Coronary artery (tissue), 2 donors: ENCODE measurements around the gene AFMID.
"Not testable (repeated sequence)": the region's sequence is repeated elsewhere in the genome, so short reads cannot be mapped to it uniquely, and the experiment has no call there.

Experiments used
- DNase-seq: peaks from one replicate; pipeline ENCODE4 v3.0.0-alpha.2; 2017; ENCODE audit warnings: low spot score
- H3K27ac ChIP-seq, 2 donors: fragments of 200-600 bp; sonication (generic); one replicate each; pipeline ENCODE4 v1.5.1; 2016 to 2019
- H3K4me3 ChIP-seq: fragments of 200-600 bp; sonication (generic); 2 replicates; pipeline ENCODE4 v1.5.1; 2016; ENCODE audit warnings: mild to moderate bottlenecking, moderate library complexity
- CTCF ChIP-seq: fragments of 200-600 bp; sonication (generic); IDR thresholded peaks from one replicate; pipeline ENCODE4 v1.5.1; 2019; ENCODE audit warnings: antibody characterized with exemption

AFMID gene

GRCh38 chr17:78186692-78187595, at the start of gene AFMID, which contains the start of gene TK1:
AFMID (plus strand) TSS chr17:78187362; CDS start chr17:78187371, 9 bp downstream.
TK1 (minus strand) TSS chr17:78187052; CDS start chr17:78186994, 58 bp downstream.
- H3K4me3 ChIP-seq: peak within 1 kb of the TSS; percentile 72

GRCh38 chr17:78137392-78138203, 49.6 kb upstream of the AFMID start:
- no peak overlapping the region for H3K27ac ChIP-seq
- H3K4me3 ChIP-seq: no peak overlapping the region
- no peak for TF ChIP-seq CTCF
- DNase-seq: peak; percentile 73

More at GRCh38 chr17:78186692-78187595, at the start of gene AFMID, which contains the start of gene TK1:
- peak within 1 kb of the TSS; percentile 46 to 72 for H3K27ac ChIP-seq
- peak; percentile 42 for TF ChIP-seq CTCF
- peak; percentile 98 for DNase-seq

GRCh38 chr17:78138204-78139060, 48.7 kb upstream of the AFMID start:
- no peak for TF ChIP-seq CTCF
- peak; percentile 71 for DNase-seq
- H3K4me3 ChIP-seq: no peak overlapping the region
- no peak overlapping the region for H3K27ac ChIP-seq

GRCh38 chr17:78139861-78140168, 47.3 kb upstream of the AFMID start:
- not testable (repeated sequence) for H3K27ac ChIP-seq, H3K4me3 ChIP-seq, DNase-seq

GRCh38 chr17:78140169-78141051, 46.8 kb upstream of the AFMID start:
- peak overlapping the region; percentile 14 for H3K4me3 ChIP-seq
- peak overlapping the region in 1 of 2 donors; percentile 2 for H3K27ac ChIP-seq
- TF ChIP-seq CTCF: no peak
- DNase-seq: peak; percentile 83

GRCh38 chr17:78141437-78142118, 45.6 kb upstream of the AFMID start:
- peak; percentile 69 for DNase-seq
- no peak overlapping the region for H3K4me3 ChIP-seq
- H3K27ac ChIP-seq: no peak overlapping the region
- no peak for TF ChIP-seq CTCF
